DMS79 treated with DMSO at 0.1 percent for 48 hours (cell line): ENCODE results near the gene TRIP10.
"Not testable (repeated sequence)": the region's sequence is repeated elsewhere in the genome, so short reads cannot be mapped to it uniquely, and the experiment has no call there.

Experiments
- DNase-seq: peaks from one replicate; lab custom pipeline; 2025; lab: John Stamatoyannopoulos, UW

The TRIP10 gene

DNA sequence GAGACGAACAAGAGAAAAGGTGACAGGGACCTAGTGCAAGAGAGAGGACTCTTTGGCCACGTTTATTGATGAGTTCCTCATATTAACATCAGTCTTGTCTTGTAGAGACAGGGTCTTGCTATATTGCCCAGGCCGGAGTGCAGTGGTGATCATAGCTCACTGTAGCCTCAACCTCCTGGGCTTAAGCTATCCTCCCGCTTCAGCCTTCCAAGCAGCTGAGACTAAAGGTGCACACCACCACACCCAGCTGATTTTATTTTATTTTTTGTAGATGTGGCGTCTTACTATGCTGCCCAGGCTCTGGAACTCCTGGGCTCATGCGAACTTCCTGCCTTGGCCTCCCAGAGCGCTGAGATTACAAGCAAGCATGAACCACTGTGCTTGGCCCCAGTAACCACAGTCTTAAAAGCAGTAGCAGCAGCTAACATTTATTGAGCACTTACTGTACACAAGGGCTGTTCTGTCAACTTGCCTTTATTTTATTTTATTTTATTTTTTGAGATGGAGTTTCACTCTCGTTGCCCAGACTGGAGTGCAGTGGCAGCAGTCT lies 28.8 kb downstream of the TRIP10 start:
- no peak for DNase-seq

DNA sequence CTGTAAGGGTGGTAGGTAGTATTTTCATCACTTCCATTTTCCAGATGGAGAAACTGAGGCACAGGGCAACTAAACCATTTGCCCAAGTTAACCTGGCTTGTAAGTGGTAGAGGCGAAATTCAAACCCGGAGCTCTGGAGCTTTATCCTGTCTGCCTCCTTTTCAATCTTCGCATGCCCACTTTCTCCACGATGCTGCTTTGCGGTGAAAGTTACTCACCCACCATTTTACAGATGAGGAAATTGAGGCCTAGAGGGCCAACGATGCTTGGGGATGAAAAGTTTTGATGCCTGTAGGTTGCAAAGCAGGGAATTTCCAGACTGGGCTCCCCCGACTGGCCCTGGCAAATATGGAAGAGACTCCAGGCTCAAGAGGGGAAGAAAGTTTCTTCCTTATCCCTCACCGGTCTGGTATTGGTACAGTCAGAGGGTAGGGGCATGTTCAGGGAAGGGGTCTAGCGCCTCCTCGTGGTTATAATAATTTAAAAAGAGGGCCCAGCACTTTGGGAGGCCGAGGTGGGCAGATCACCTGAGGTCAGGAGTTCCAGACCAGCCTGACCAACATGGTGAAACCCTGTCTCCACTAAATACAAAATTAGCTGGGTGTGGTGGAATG lies 29.6 kb downstream of the TRIP10 start:
- DNase-seq, result no peak

DNA sequence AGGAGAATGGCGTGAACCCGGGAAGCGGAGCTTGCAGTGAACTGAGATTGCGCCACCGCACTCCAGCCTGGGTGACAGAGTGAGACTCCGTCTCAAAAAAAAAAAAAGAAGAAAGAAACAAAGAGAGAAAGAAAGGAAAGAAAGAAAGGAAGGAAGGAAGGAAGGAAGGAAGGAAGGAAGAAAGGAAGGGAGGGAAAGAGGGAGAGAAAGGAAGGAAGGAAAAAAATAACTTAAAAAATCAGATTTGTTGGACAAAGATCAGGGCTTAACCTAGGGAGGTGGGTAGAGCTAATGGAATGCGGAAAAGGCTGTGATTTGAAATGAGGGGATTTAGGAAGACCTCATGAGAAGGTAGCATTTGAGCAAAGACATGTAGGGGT lies 32.2 kb downstream of the TRIP10 start:
- DNase-seq, result not testable (repeated sequence)

DNA sequence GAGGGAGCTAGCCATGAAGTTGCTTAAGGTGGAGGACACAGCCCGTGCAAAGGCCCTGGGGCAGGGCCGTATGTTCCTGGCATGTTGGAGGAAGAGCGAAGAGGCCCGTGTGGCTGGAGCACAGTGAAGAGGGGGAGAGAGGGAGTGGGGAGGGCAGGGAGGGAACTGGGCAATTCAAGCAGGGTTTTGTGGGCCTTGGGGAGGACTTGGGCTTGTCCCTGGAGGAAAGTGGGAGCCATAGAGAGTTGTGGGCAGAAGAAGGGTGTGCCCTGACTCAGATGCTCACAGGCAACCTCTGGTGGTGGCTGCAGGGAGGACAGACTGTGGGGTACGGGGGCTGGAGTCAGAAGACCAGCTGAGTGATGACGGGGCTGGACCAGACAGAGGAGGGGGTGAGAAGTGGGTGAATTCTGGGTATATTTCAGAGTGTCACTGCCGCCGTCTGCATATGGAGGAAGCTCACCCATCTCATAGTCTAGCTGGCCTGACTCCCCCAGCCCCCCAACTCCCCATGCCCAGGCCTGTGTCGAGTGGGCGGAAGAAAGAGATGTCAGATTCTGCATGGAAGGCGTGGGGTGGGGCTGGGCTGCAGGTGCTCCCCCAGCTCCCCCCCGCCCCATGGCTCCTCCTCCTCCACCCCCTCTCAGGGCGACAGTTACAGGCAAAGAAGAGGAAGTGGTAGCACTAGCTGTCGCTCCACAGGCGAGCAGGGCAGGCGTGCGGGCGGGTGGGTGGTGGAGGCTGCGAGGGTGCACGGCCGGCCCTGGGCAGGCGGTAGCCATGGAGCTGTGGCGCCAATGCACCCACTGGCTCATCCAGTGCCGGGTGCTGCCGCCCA lies 32.8 kb downstream of the TRIP10 start, which contains the start of gene VAV1:
VAV1 (plus strand) TSS at position 681 of the 838 bp plus-strand sequence; CDS start at position 781, 100 bp downstream.
- no peak for DNase-seq

DNA sequence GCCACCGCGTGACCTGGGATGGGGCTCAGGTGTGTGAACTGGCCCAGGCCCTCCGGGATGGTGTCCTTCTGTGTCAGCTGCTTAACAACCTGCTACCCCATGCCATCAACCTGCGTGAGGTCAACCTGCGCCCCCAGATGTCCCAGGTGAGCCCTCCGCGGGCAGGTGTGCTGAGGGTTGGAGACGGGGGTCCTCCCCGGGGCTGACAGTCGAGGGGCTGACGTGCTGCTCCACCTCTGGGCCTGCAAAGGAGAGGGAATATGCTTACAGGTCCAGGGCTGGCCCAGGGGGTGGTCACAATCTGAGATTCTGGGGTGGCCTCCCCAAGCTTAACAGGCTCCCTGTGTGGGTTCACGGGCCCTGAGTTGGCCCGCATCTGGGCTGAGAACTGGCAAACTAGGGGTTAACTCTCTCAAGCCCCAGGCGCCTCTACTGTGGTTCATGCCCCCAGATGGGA lies 33.4 kb downstream of the TRIP10 start:
- no peak for DNase-seq

DNA sequence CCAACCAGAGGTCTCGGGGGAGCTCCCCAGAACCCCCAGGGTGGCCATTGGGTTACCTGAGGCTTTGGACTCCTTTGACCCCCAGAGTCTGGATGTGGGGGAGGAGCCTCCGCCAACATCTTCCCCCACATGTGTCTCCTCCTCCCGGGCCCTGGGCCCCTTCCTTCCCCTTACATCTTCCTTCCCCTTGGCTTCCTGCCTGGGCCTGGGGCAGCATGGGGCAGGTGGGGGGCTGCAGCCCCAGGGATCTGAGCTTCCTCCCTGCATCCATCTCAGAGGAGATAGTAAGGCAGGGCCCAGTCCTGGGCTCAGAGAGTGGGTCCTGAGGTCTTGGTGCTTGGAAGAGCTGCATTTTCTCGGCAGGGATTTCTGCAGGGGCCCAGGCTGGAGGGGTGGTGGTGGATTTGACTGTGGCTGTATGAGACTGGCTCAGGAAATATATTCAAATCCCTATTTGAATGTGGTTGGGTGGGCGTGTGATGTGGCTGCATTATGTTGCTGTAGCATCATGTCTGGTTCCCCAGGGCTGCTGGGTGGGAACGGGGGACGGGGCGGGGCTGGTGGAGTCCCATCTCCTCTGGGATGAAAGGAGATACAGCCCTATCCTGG lies 33.9 kb downstream of the TRIP10 start:
- DNase-seq, result no peak

DNA sequence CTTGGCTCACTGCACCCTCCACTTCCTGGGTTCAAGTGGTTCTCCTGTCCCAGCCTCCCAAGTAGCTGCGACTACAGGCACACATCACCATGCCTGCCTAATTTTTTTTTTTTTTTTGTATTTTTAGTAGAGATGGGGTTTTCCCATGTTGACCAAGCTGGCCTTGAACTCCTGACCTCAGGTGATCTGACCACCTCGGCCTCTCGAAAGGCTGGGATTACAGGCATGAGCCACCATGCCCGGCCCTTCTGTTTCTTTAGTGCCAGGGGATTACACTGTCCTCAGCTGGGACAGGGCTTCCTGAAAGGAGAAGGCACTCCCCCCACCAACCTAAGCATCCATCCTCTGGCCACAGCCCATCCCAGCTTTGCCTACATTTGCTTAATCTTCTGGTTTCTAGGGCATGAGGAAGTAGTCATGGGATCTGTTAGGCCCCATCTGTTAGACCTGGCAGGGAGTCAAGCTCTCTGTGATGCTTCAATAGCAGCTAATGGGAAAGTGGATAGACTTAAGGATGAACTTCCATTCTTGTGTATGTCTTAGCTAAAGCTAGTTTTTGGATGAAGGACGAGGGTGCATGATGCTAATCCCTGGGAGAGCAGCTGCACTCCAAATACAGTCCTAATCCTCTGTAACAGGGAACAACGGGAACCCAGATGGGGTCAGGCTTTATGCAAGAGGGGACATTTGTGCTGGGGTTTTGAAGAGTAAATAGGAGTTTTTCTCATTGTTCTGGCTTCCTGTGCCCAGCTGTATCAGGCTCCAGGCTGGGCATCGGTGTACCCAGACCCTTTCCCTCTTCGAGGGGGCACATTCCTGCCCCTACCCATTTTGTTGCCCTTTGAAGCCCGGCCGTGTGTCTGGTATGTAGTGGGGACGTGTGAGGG lies 35.6 kb downstream of the TRIP10 start:
- no peak for DNase-seq

DNA sequence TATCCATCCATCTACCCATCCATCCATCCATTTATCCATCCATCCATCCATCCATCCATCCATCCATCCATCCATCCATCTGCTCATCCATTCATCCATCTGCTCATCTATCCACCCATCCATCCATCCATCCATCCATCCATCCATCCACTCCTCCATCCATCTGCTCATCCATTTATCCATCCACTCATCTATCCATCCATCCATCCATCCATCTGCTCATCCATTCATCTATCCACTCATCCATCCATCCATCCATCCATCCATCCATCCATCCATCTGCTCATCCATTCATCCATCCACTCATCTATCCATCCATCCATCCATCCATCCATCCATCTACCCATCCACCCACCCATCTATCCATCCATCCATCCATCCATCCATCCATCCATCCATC lies 36.6 kb downstream of the TRIP10 start:
- not testable (repeated sequence) for DNase-seq

DNA sequence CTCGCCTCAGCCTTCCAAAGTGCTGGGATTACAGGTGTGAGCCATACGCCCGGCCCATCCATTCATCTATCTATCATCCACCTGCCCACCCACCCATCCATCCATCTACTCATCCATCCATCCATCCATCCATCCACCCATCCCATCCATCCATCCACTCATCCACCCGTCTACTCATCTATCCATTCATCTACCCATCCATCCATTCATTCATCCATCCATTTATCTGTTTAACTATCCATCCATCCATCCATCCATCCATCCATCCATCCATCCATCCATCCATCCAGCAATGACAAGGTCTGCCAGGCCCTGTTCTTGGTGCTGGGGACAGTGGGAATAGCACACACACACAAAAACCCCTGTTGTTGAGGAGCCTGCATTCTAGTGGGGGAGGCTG lies 37.5 kb downstream of the TRIP10 start:
- DNase-seq, result no peak

DNA sequence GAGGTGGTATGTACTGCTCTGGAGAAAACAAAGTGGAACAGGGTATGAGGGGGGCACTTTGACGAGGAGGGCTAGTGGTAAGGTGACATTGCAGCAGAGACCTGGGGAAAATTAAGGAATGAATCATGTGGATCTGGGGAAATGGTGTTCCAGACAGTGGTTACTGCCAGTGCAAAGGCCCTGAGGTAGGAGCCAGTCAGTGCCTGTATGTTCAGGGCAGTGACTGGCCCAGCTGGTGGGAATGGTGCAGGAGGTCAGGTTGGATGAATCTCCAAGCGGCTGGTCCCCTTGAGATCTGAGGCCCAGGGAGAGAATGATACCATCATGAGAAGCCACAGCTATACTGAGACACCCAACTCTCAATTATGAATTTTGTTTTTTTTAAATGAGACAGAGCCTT lies 38.0 kb downstream of the TRIP10 start:
- no peak for DNase-seq

DNA sequence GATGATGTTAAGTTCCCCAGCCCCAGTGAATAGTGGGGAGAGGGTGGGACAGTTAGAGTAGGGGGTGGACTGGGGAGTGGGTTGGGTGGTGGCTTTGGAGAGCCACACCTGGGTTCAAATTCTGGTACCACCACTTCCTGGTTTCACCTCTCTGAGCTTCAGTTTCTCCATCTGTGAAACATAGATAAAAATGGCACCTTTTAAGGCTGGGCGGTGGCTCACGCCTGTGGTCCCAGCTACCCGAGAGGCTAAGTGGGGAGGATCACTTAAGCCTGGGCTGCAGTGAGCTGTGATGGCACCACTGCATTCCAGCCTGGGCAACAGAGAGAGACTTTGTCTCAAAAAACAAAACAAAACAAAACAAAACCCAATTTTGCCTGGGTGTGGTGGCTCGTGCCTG lies 38.9 kb downstream of the TRIP10 start:
- DNase-seq, result no peak

DNA sequence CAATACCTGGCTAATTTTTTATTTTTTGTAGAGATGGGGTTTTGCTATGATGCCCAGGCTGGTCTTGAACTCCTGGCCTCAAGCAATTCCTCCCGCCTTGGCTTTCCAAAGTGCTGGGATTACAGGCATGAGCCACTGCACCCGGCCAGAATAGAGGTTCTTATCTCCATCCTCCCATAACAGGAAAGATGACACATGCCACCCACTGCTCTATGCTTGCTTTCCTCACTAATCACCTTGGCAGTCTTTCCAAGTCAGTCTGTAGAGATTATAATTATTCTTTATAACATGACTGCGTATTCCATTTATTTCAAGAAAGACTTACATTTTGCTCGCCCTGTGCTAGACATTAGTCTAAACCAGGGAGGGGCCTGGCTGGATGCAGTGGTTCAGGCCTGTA lies 39.7 kb downstream of the TRIP10 start:
- no peak for DNase-seq

DNA sequence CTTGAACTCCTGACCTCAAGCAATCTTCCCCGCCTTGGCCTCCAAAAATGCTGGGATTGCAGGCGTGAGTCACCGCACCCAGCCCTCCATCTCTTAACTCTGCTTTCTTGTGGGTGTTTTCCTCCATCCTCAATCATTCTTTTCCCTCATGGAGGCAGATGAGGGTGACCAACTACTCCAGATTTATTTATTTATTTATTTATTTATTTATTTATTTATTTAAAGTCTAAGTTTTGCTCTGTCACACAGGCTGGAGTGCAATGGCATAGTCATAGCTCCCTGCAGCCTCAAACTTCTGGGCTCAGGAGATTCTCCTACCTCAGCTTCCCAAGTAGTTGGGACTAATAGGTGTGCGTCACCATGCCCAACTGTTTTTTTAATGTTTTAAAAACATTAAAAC lies 47.9 kb downstream of the TRIP10 start:
- DNase-seq, result no peak

DNA sequence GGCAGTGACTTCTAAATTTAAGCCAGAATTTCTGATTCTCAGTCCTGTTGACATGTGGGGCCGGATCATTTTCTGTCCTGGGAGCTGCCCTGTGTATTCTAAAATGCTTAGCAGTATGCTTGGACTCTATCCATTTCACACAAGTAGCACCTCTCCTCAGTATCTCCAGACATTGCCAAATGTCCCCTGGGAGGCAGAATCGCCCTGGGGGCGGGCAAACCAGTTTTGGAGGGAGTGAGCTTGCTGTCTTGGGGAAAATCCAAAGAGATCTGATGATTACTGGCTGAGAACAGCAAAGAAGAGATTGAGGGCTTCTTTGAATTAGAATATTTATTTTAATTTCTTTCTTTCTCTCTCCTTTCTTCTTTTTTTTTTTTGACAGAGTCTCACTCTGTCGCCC lies 49.4 kb downstream of the TRIP10 start:
- DNase-seq, result no peak

DNA sequence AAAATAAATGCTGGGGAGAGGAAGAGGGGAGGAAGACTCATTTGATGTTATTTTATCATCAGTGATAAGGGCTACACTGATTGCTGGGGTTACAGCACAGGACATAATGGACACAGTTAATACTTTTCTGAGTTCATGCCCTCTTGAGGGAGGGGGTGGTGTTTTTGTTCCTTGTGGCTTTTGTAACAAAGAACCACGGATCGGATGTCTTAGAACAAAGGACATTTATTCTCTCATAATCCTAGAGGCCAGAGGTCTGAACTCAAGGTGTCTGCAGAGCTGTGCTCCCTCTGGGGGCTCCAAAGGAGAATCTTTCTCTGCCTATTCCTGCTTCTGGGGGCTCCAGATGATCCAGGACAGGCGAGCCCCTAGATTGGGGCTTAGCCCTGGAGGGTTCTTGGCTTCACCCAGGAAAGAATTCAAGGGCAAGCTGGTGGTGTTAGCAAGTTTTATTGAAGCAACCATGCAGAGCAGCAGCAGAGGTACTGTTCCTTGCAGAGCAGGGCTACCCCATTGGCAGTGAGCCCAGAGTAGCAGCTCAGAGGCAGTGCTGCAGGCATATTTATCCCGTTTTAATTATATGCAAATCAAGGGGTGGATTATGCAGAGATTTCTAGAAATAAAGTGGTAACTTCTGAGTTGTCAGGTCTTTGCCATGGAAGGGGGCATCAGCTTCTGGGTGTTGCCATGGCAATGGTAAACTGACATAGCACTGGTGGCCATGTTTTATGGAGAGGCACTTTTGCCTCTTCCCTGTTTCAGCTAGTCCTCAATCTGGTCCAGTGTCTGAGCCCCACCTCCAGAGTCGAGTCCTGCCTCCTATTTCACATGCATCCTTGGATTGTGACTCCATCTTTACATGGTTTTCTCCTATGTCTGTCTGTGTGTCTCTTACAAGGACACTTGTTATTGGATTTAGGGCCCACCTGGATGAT lies 51.0 kb downstream of the TRIP10 start:
- no peak for DNase-seq

DNA sequence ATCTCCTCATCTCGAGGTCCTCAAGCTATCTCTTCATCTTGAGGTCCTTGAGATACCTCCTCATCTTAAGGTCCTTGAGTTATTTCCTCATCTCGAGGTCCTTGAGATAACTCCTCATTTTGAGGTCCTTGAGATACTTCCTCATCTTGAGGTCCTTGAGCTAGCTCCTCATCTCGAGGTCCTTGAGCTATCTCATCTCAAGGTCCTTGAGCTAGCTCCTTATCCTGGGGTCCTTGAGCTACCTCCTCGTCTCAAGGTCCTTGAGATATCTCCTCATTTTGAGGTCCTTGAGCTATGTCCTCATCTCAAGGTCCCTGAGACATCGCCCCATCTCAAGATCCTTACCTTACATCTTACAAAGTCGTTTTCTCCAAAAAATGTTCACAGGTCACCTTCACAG lies 51.8 kb downstream of the TRIP10 start:
- DNase-seq, result no peak

DNA sequence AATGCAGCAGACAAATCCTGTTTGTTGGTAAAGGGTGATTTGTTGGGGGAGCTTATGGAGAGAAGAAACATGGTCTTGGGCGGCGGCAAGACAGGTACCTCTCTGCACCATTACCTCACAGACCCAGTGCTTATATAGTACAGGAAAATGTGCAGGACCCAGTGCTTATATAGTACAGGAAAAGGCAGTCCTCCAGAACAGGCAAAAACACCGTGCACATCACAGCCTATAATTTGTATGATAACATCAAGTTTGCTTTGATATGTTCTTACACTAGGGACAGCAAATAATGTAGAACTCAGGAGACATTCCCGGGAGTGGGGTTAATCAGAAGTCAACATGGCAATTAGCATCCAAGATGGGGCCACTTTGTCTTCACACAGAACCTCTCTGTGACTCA lies 53.9 kb downstream of the TRIP10 start:
- DNase-seq, result no peak

DNA sequence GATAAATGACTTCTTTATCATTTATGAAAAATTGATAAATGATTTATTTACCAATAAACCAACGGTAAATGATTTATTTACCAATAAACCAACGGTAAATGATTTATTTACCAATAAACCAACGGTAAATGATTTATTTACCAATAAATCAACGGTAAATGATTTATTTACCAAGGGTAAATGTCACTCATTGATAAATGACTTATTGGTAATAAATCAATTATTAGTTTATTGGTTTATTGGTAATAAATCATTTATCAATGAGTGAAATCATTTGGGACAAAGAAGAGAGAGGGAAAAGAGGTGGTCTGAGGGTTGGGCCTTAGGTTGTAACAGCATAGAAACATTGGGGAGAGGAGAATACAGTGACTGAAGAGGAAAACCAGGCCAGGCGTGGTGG lies 54.5 kb downstream of the TRIP10 start:
- no peak for DNase-seq

DNA sequence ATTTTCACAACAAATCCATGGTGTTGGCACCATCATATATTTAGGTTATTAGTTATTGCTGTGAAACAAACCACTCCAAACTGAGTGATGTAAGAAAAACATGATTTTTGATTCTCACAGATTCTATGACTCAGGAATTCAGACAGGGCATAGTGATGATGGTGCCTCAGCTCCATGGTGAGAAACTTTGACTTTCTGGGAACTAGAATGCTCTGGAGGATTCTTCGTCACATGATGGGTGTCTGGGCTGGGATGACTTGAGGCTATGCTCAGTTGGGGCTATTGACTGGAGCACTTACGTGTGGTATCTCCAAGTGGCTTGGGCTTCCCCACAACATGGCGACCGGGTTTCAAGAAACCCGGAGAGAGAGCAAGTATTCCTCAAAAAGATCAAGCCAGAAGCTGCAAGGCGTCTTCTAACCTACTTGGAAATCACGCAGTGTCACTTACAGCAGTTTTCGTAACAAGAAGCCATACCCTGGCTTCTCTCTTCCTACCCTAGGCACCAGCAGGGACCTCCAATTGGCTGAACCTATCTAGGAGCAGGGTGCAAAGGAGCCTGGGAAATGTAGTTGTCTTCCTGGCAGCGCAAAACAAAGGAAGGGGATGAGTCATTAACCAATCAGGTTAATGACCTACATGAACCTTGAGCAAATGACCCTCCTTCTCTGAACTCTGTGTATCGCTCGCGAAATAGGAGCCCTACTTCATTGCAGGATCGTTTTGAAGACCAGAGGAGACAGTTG lies 55.4 kb downstream of the TRIP10 start:
- no peak for DNase-seq

DNA sequence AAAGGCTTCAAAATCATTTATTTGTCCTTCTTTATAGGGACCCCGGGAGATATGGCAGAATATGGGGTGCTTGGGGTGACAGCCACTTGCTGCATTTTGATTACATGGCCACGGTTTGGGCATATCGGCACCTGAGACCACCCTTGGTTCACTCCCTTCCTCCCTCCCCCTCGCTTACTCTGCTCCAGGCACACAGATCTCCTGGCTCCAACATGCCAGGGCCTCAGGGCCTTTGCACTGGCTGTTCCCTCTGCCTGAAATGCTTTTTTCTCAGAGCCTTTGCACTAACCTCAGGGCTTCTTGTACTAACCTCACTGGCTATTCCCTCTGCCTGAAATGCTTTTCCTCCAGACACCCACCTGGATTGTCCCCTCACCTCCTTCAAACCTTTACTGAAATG lies 56.8 kb downstream of the TRIP10 start:
- DNase-seq, result no peak
